AG09319 (cell line): Measurements from ENCODE around the gene MZB1.

Source experiments
- DNase-seq: peaks from one replicate; pipeline ENCODE4 v3.0.0-alpha.2; 2010; ENCODE audit warnings: low read depth; ENCODE audit errors: extremely low read depth
- CTCF ChIP-seq: IDR thresholded peaks from 2 replicates; pipeline ENCODE4 v1.5.1; 2011; ENCODE audit warnings: low read depth, mild to moderate bottlenecking, inconsistent platforms, low read length, moderate library complexity

MZB1 gene

GRCh38 chr5:139415869-139416268 lies 26.2 kb upstream of the MZB1 start:
- no peak for DNase-seq
- TF ChIP-seq CTCF: no peak

- TF ChIP-seq CTCF: no peak
- no peak for DNase-seq
Observed at GRCh38 chr5:139415221-139415861, 25.6 kb upstream of the MZB1 start.

GRCh38 chr5:139414581-139415130 lies 24.9 kb upstream of the MZB1 start:
- TF ChIP-seq CTCF: no peak
- no peak for DNase-seq

DNA sequence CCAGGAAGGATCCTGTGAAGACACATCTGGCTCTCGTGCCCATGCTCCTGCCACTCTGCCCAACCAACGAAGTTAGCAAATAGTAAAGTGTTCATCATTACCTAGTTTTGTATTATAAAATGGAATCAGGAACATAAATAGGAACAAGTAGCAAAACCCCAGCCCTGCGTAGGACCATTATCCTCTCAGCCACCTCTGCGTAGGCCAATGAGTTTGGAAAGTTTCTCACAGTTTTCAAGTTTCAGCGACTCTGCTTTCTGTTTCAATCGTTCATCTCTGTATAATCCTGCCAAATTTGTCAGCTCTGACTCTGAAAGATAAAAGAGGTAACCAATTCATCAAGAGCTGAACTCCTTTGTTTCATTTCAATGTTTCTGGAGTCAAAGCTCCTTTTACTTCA lies 24.2 kb upstream of the MZB1 start:
- TF ChIP-seq CTCF: no peak
- no peak for DNase-seq

DNA sequence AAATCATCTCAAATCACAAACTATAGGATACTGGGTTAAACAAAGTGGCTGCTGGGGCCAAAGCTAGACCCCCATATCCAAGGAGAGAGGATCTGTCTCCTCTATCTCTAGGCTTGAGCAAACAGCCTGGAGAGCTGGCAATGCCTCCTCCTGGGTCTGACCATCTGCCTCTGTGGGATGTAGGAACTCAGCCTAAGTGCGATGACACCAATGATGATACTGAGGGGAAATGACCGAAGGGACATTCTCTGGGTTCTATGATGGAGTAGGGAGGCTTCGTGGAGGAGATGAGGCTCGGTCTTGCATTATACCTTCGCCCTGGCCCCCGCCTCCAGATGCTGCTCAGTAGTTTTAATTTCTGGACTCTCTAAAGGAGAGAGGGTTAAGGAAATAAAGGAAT lies 23.4 kb upstream of the MZB1 start:
- TF ChIP-seq CTCF: no peak
- no peak for DNase-seq

DNA sequence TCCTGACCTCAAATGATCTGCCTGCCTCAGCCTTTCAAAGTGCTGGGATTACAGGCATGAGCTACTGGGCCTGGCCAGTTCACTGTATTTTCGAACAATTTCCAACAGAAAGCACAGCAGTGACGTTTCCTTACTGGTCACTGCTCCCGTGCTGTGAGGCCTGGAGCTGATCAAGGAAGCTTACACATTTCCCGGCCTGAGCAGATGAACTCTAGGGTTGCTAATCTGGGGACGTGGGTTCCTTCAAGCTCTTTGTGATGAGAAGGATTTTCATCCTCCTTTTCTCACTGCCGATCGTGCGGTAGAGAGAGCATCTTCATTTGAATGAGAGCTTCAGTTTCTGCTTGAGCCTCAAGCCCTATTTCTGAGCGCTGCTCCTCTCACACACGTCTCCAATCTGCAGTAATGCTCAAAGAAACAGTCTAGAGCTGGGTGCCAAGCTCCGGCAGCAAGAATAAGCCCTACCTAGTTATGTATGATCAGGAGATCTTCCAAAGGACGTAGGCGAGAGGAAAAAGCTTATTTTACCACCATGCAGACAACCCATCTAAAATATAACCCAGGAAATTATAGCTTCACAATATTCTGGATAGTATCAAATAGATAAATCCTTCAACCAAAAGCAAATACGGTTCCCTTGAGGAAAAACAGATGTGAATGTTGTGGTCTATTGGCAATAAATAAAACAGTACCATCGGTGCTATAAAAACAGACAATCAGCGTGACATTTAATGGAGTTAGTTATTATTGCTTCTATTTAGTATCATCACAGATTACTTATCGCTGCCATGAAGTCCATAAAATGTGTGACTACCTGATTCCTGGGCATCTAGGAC lies 21.5 kb upstream of the MZB1 start:
- no peak for TF ChIP-seq CTCF
- DNase-seq: no peak
